Subcutaneous abdominal adipose tissue (tissue), 5 donors: ENCODE results near the gene BMP8A.
"Not testable (repeated sequence)": the region's sequence is repeated elsewhere in the genome, so short reads cannot be mapped to it uniquely, and the experiment has no call there.

Experiments
- H3K27ac ChIP-seq: one replicate; pipeline ENCODE4 v1.7.0; 2013; ENCODE audit warnings: low read depth, mild to moderate bottlenecking, inconsistent platforms, low read length, moderate library complexity
- H3K27me3 ChIP-seq, 5 donors: one replicate each; pipeline ENCODE4 v1.7.0; 2013; ENCODE audit warnings: low read length in 5 of 5, inconsistent platforms in 1 of 5; ENCODE audit not compliant: control insufficient read depth in 5 of 5, insufficient read depth in 4 of 5
- H3K36me3 ChIP-seq, 5 donors: one replicate each; pipeline ENCODE4 v1.7.0; 2013; ENCODE audit warnings: low read length in 5 of 5; ENCODE audit not compliant: control insufficient read depth in 5 of 5, insufficient read depth in 5 of 5
- H3K4me1 ChIP-seq, 5 donors: one replicate each; pipeline ENCODE4 v1.7.0; 2013; ENCODE audit warnings: low read length in 5 of 5, mild to moderate bottlenecking in 3 of 5, moderate library complexity in 1 of 5; ENCODE audit not compliant: control insufficient read depth in 5 of 5, insufficient read depth in 5 of 5
- H3K4me3 ChIP-seq, 5 donors: one replicate each; pipeline ENCODE4 v1.7.0; 2013; ENCODE audit warnings: low read length in 5 of 5, low read depth in 1 of 5
- H3K9ac ChIP-seq, 5 donors: one replicate each; pipeline ENCODE4 v1.7.0; 2013; ENCODE audit warnings: low read length in 5 of 5, mild to moderate bottlenecking in 4 of 5, moderate library complexity in 3 of 5
- H3K9me3 ChIP-seq, 5 donors: one replicate each; pipeline ENCODE4 v1.7.0; 2013; ENCODE audit warnings: low read length in 5 of 5; ENCODE audit not compliant: control insufficient read depth in 5 of 5
- donor health status: healthy.
- donor health status: healthy.
- donor health status: healthy.
- donor health status: healthy.
- donor health status: healthy.

The BMP8A gene

GRCh38 chr1:39501666-39502065 lies 10.2 kb downstream of the BMP8A start:
- Histone ChIP-seq H3K27ac (no peak overlapping the region), H3K4me1 (peaks cover 0 to 6% (median 0%) of the 10 kb centered on the region in 5 donors), H3K9ac (no peak overlapping the region), H3K9me3 (no peaks in the 10 kb centered on the region), H3K36me3 (no peaks in the 10 kb centered on the region), H3K27me3 (no peaks in the 10 kb centered on the region), H3K4me3 (no peak overlapping the region)

- not testable (repeated sequence) for H3K9me3 ChIP-seq, H3K36me3 ChIP-seq, H3K9ac ChIP-seq, H3K4me1 ChIP-seq, H3K4me3 ChIP-seq, H3K27ac ChIP-seq
- H3K27me3 ChIP-seq: peaks cover 0 to 11% (median 5%) of the 10 kb centered on the region in 5 donors
Observed at GRCh38 chr1:39504436-39504835, 13.0 kb downstream of the BMP8A start.

GRCh38 chr1:39505289-39505688 lies 13.9 kb downstream of the BMP8A start:
- Histone ChIP-seq H3K27me3 (peaks cover 0 to 11% (median 5%) of the 10 kb centered on the region in 5 donors), H3K4me3 (no peak overlapping the region), H3K9me3 (no peaks in the 10 kb centered on the region), H3K36me3 (no peaks in the 10 kb centered on the region), H3K27ac (no peak overlapping the region), H3K9ac (no peak overlapping the region), H3K4me1 (peaks cover 0 to 9% (median 5%) of the 10 kb centered on the region in 5 donors)

GRCh38 chr1:39507230-39507928 lies 15.9 kb downstream of the BMP8A start:
- Histone ChIP-seq H3K9ac (no peak overlapping the region), H3K9me3 (no peaks in the 10 kb centered on the region), H3K4me3 (no peak overlapping the region), H3K27ac (no peak overlapping the region), H3K36me3 (no peaks in the 10 kb centered on the region), H3K4me1 (peaks cover 0 to 9% (median 5%) of the 10 kb centered on the region in 5 donors), H3K27me3 (peaks cover 0 to 11% (median 5%) of the 10 kb centered on the region in 5 donors)

GRCh38 chr1:39508266-39508665 lies 16.8 kb downstream of the BMP8A start:
- H3K4me1 ChIP-seq: peaks cover 0 to 9% (median 5%) of the 10 kb centered on the region in 5 donors
- no peak overlapping the region for H3K4me3 ChIP-seq
- no peaks in the 10 kb centered on the region for H3K36me3 ChIP-seq
- no peak overlapping the region for H3K9ac ChIP-seq
- no peaks in the 10 kb centered on the region for H3K9me3 ChIP-seq
- peaks cover 0 to 11% (median 5%) of the 10 kb centered on the region in 5 donors for H3K27me3 ChIP-seq
- H3K27ac ChIP-seq: no peak overlapping the region

GRCh38 chr1:39508857-39509305 lies 17.4 kb downstream of the BMP8A start:
- Histone ChIP-seq H3K27ac (no peak overlapping the region), H3K4me3 (no peak overlapping the region), H3K36me3 (no peaks in the 10 kb centered on the region), H3K9ac (no peak overlapping the region), H3K27me3 (peaks cover 0 to 11% (median 5%) of the 10 kb centered on the region in 5 donors), H3K4me1 (peaks cover 0 to 9% (median 5%) of the 10 kb centered on the region in 5 donors), H3K9me3 (no peaks in the 10 kb centered on the region)

GRCh38 chr1:39509360-39510009 lies 18.0 kb downstream of the BMP8A start:
- H3K36me3 ChIP-seq: no peaks in the 10 kb centered on the region
- H3K27me3 ChIP-seq: peaks cover 0 to 11% (median 5%) of the 10 kb centered on the region in 5 donors
- H3K27ac ChIP-seq: no peak overlapping the region
- no peaks in the 10 kb centered on the region for H3K9me3 ChIP-seq
- H3K4me3 ChIP-seq: no peak overlapping the region
- H3K9ac ChIP-seq: no peak overlapping the region
- H3K4me1 ChIP-seq: peaks cover 0 to 9% (median 5%) of the 10 kb centered on the region in 5 donors

- not testable (repeated sequence) for H3K9me3 ChIP-seq, H3K27ac ChIP-seq, H3K36me3 ChIP-seq, H3K9ac ChIP-seq, H3K4me3 ChIP-seq
- H3K27me3 ChIP-seq: peaks cover 0 to 11% (median 5%) of the 10 kb centered on the region in 5 donors
- H3K4me1 ChIP-seq: peaks cover 0 to 13% (median 5%) of the 10 kb centered on the region in 5 donors
Observed at GRCh38 chr1:39510570-39511186, 19.2 kb downstream of the BMP8A start.

- not testable (repeated sequence) for H3K36me3 ChIP-seq, H3K27ac ChIP-seq, H3K9me3 ChIP-seq, H3K9ac ChIP-seq, H3K4me3 ChIP-seq
- Histone ChIP-seq H3K4me1 (peaks cover 0 to 13% (median 5%) of the 10 kb centered on the region in 5 donors), H3K27me3 (peaks cover 0 to 11% (median 5%) of the 10 kb centered on the region in 5 donors)
Observed at GRCh38 chr1:39511477-39511876, 20.0 kb downstream of the BMP8A start.
